Measurements from ENCODE around the gene RFX3.

Gene RFX3

GRCh38 chr9:3200331-3200774, 325.4 kb downstream of the RFX3 start:
- no peaks in the 10 kb centered on the region for H3K9me3 ChIP-seq (ENCODE audit: low read length)
- no peak overlapping the region for H3K4me2 ChIP-seq (ENCODE audit: low read length)
- H3K27ac ChIP-seq (ENCODE audit: low read depth, low read length, poor library complexity, severe bottlenecking), result no peak overlapping the region
- no peaks in the 10 kb centered on the region for H3F3A ChIP-seq (ENCODE audit: insufficient read depth, low read length)
- H3K79me2 ChIP-seq (ENCODE audit: insufficient read depth, low read length), result no peaks in the 10 kb centered on the region
- no peaks in the 10 kb centered on the region for H4K20me1 ChIP-seq (ENCODE audit: insufficient read depth, low read length)
- no peak overlapping the region for H3K4me3 ChIP-seq (ENCODE audit: low read depth, low read length, poor library complexity, severe bottlenecking)
- H3K9me2 ChIP-seq (ENCODE audit: low read depth, low read length), result no peaks in the 10 kb centered on the region
- H3K27me3 ChIP-seq (ENCODE audit: insufficient read depth, low read length), result no peaks in the 10 kb centered on the region
- no peaks in the 10 kb centered on the region for H3K36me3 ChIP-seq (ENCODE audit: insufficient read depth, low read length)
- no peaks in the 10 kb centered on the region for H3K4me1 ChIP-seq (ENCODE audit: insufficient read depth, low read length, severe bottlenecking)
- H3K9ac ChIP-seq (ENCODE audit: low read length), result no peak overlapping the region
- no peak for TF ChIP-seq EZH2 (IDR thresholded peaks at IDR 0.05; ENCODE audit: borderline replicate concordance, low read length)
- TF ChIP-seq CTCF (IDR thresholded peaks at IDR 0.05; ENCODE audit: low read length), result no peak
- H2AFZ ChIP-seq (ENCODE audit: low read length), result no peak overlapping the region

GRCh38 chr9:3193791-3194190, 332.0 kb downstream of the RFX3 start:
- Histone ChIP-seq H3K4me3 (ENCODE audit: low read depth, low read length, poor library complexity, severe bottlenecking) (no peak overlapping the region), H2AFZ (ENCODE audit: low read length) (no peak overlapping the region), H4K20me1 (ENCODE audit: insufficient read depth, low read length) (no peaks in the 10 kb centered on the region), H3K9me3 (ENCODE audit: low read length) (no peaks in the 10 kb centered on the region), H3K27ac (ENCODE audit: low read depth, low read length, poor library complexity, severe bottlenecking) (no peak overlapping the region), H3K9ac (ENCODE audit: low read length) (no peak overlapping the region), H3K36me3 (ENCODE audit: insufficient read depth, low read length) (no peaks in the 10 kb centered on the region), H3F3A (ENCODE audit: insufficient read depth, low read length) (no peaks in the 10 kb centered on the region), H3K27me3 (ENCODE audit: insufficient read depth, low read length) (no peaks in the 10 kb centered on the region), H3K4me1 (ENCODE audit: insufficient read depth, low read length, severe bottlenecking) (no peaks in the 10 kb centered on the region), H3K4me2 (ENCODE audit: low read length) (no peak overlapping the region), H3K9me2 (ENCODE audit: low read depth, low read length) (no peaks in the 10 kb centered on the region), H3K79me2 (ENCODE audit: insufficient read depth, low read length) (no peaks in the 10 kb centered on the region)
- TF ChIP-seq CTCF (IDR thresholded peaks at IDR 0.05; ENCODE audit: low read length), result no peak
- TF ChIP-seq EZH2 (IDR thresholded peaks at IDR 0.05; ENCODE audit: borderline replicate concordance, low read length), result no peak

GRCh38 chr9:3191715-3192114, 334.1 kb downstream of the RFX3 start:
- Histone ChIP-seq H3K79me2 (ENCODE audit: insufficient read depth, low read length) (no peaks in the 10 kb centered on the region), H3K36me3 (ENCODE audit: insufficient read depth, low read length) (no peaks in the 10 kb centered on the region), H3K9me2 (ENCODE audit: low read depth, low read length) (no peaks in the 10 kb centered on the region), H3K27me3 (ENCODE audit: insufficient read depth, low read length) (no peaks in the 10 kb centered on the region), H3K4me1 (ENCODE audit: insufficient read depth, low read length, severe bottlenecking) (no peaks in the 10 kb centered on the region), H3K9me3 (ENCODE audit: low read length) (no peaks in the 10 kb centered on the region), H3K4me2 (ENCODE audit: low read length) (no peak overlapping the region), H3K27ac (ENCODE audit: low read depth, low read length, poor library complexity, severe bottlenecking) (no peak overlapping the region), H4K20me1 (ENCODE audit: insufficient read depth, low read length) (no peaks in the 10 kb centered on the region), H3K4me3 (ENCODE audit: low read depth, low read length, poor library complexity, severe bottlenecking) (no peak overlapping the region), H3F3A (ENCODE audit: insufficient read depth, low read length) (no peaks in the 10 kb centered on the region), H2AFZ (ENCODE audit: low read length) (no peak overlapping the region), H3K9ac (ENCODE audit: low read length) (no peak overlapping the region)
- TF ChIP-seq EZH2 (IDR thresholded peaks at IDR 0.05; ENCODE audit: borderline replicate concordance, low read length), result no peak
- no peak for TF ChIP-seq CTCF (IDR thresholded peaks at IDR 0.05; ENCODE audit: low read length)

Measured in OCI-LY1 (cell line).